ENCODE results near the gene PLEKHM1. TPM values are rescaled to one million over a fixed set of nuclear protein-coding genes. Genes with fewer than 3 reads are reported as not detected.

Gene PLEKHM1
- total and polyA plus RNA-seq, 2 of the 13 experiments (the other 11 are each of a cell fraction or from before 2014, with no cell fraction given): 7.6 to 13.5 TPM

- TF ChIP-seq ZNF614 (CRISPR knock-in tag; IDR thresholded peaks at IDR 0.05; ENCODE audit: borderline replicate concordance) (peak; percentile 82; the same call in 1 of the 2 replicates), PAF1 (CRISPR knock-in tag; IDR thresholded peaks at IDR 0.05) (no peak), GLI4 (CRISPR knock-in tag; IDR thresholded peaks at IDR 0.05; ENCODE audit: borderline replicate concordance) (peak; percentile 74; the same call in 1 of the 2 replicates), ZNF639 (CRISPR knock-in tag; conservative IDR thresholded peaks at IDR 0.05) (no peak), CSRNP2 (CRISPR knock-in tag; conservative IDR thresholded peaks at IDR 0.05; ENCODE audit: low read depth) (no peak), CSRNP1 (CRISPR knock-in tag; IDR thresholded peaks at IDR 0.05) (peak; percentile 87; the same call in 1 of the 2 replicates), NAIF1 (CRISPR knock-in tag; IDR thresholded peaks at IDR 0.05; ENCODE audit: borderline replicate concordance) (no peak), PLRG1 (conservative IDR thresholded peaks at IDR 0.05) (no peak), ZNF737 (CRISPR knock-in tag; IDR thresholded peaks at IDR 0.05; ENCODE audit: borderline replicate concordance) (no peak), CHD4 (IDR thresholded peaks at IDR 0.05; ENCODE audit: borderline replicate concordance, low read length) (no peak), ZNF343 (CRISPR knock-in tag; IDR thresholded peaks at IDR 0.05) (no peak), CENPX (CRISPR knock-in tag; IDR thresholded peaks at IDR 0.05) (no peak), TP53 (CRISPR knock-in tag; conservative IDR thresholded peaks at IDR 0.05) (no peak; the same call in 1 of the 2 replicates), HNRNPL (IDR thresholded peaks at IDR 0.05; ENCODE audit: low read depth, low read length) (0 out of 2 replicates have a peak, but pooled peaks have one; percentile 47), ZNF33A (CRISPR knock-in tag; IDR thresholded peaks at IDR 0.05; ENCODE audit: borderline replicate concordance) (no peak), ZSCAN21 (CRISPR knock-in tag; IDR thresholded peaks at IDR 0.05; ENCODE audit: borderline replicate concordance) (peak; percentile 64), ELF1 (CRISPR knock-in tag; IDR thresholded peaks at IDR 0.05) (peak; percentile 43), WIZ (CRISPR knock-in tag; IDR thresholded peaks at IDR 0.05) (no peak)
- TF ChIP-seq, protein P1, sequence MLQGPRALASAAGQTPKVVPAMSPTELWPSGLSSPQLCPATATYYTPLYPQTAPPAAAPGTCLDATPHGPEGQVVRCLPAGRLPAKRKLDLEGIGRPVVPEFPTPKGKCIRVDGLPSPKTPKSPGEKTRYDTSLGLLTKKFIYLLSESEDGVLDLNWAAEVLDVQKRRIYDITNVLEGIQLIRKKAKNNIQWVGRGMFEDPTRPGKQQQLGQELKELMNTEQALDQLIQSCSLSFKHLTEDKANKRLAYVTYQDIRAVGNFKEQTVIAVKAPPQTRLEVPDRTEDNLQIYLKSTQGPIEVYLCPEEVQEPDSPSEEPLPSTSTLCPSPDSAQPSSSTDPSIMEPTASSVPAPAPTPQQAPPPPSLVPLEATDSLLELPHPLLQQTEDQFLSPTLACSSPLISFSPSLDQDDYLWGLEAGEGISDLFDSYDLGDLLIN (CRISPR knock-in tag; IDR thresholded peaks at IDR 0.05; ENCODE audit: borderline replicate concordance): no peak
- TF ChIP-seq, protein P2, sequence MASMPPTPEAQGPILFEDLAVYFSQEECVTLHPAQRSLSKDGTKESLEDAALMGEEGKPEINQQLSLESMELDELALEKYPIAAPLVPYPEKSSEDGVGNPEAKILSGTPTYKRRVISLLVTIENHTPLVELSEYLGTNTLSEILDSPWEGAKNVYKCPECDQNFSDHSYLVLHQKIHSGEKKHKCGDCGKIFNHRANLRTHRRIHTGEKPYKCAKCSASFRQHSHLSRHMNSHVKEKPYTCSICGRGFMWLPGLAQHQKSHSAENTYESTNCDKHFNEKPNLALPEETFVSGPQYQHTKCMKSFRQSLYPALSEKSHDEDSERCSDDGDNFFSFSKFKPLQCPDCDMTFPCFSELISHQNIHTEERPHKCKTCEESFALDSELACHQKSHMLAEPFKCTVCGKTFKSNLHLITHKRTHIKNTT (CRISPR knock-in tag; IDR thresholded peaks at IDR 0.05): no peak
- TF ChIP-seq, protein P3, sequence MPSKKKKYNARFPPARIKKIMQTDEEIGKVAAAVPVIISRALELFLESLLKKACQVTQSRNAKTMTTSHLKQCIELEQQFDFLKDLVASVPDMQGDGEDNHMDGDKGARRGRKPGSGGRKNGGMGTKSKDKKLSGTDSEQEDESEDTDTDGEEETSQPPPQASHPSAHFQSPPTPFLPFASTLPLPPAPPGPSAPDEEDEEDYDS (CRISPR knock-in tag; IDR thresholded peaks at IDR 0.05): peak; percentile 95
Observed at GRCh38 chr17:45425125-45425983, 65.2 kb downstream of the PLEKHM1 start (continued).
